WERI-Rb-1 (cell line): ENCODE results near the gene HBS1L.

ENCODE experiments used
- DNase-seq: peaks from one replicate; pipeline ENCODE4 v3.0.0-alpha.2; 2020
- H3K27ac ChIP-seq: fragments of 250-450 bp; sonication (Bioruptor Pico); 2 replicates; pipeline ENCODE4 v1.5.1; 2020; ENCODE audit warnings: mild to moderate bottlenecking, moderate library complexity
- H3K27me3 ChIP-seq: fragments of 250-450 bp; sonication (Bioruptor Pico); 2 replicates; pipeline ENCODE4 v1.5.1; 2021; ENCODE audit warnings: mild to moderate bottlenecking, low read depth, moderate library complexity; ENCODE audit not compliant: insufficient read depth, severe bottlenecking
- H3K36me3 ChIP-seq: fragments of 250-450 bp; sonication (Bioruptor Pico); 2 replicates; pipeline ENCODE4 v1.5.1; 2020; ENCODE audit warnings: mild to moderate bottlenecking, moderate library complexity
- H3K4me3 ChIP-seq: 2 replicates; pipeline ENCODE4 v1.5.1; 2011; ENCODE audit warnings: low read depth, mild to moderate bottlenecking, control low read depth, low read length
- H3K9me3 ChIP-seq: fragments of 250-450 bp; sonication (Bioruptor Pico); 2 replicates; pipeline ENCODE4 v1.5.1; 2021; ENCODE audit warnings: mild to moderate bottlenecking, moderate library complexity; ENCODE audit not compliant: severe bottlenecking
- TF ChIP-seq, protein P1 (sequence below): IDR thresholded peaks from 2 replicates; pipeline ENCODE4 v1.5.1; 2011; ENCODE audit warnings: low read depth, mild to moderate bottlenecking, control low read depth, inconsistent platforms, low read length

HBS1L gene

DNA sequence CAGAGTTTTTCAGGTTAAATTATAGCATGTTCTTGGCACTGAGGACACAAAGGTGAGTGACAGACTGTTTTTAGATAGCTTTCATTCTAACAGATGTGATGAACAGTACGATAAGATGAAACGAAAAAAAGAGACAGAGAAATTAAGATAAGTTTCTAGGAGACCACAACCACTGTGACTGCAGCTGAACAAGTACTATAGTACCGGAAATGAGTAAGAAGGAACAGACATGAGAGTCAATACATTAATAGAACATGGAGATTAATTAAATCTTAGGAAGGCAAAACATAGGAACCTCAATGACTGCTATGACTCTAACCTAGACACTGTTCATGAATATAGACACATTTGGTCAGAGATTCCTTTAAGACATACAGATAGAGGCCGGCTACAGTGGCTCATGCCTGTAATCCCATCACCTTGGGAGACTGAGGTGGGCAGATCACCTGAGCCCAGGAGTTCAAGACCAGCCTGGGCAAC, 40.2 kb downstream of the HBS1L start:
- Histone ChIP-seq H3K9me3 (no peaks in the 10 kb centered on the region), H3K27me3 (no peaks in the 10 kb centered on the region), H3K27ac (no peak overlapping the region), H3K4me3 (no peak overlapping the region), H3K36me3 (no peaks in the 10 kb centered on the region; the same call in none of the 2 replicates)
- DNase-seq: no peak
- TF ChIP-seq, protein P1, sequence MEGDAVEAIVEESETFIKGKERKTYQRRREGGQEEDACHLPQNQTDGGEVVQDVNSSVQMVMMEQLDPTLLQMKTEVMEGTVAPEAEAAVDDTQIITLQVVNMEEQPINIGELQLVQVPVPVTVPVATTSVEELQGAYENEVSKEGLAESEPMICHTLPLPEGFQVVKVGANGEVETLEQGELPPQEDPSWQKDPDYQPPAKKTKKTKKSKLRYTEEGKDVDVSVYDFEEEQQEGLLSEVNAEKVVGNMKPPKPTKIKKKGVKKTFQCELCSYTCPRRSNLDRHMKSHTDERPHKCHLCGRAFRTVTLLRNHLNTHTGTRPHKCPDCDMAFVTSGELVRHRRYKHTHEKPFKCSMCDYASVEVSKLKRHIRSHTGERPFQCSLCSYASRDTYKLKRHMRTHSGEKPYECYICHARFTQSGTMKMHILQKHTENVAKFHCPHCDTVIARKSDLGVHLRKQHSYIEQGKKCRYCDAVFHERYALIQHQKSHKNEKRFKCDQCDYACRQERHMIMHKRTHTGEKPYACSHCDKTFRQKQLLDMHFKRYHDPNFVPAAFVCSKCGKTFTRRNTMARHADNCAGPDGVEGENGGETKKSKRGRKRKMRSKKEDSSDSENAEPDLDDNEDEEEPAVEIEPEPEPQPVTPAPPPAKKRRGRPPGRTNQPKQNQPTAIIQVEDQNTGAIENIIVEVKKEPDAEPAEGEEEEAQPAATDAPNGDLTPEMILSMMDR: no peak

DNA sequence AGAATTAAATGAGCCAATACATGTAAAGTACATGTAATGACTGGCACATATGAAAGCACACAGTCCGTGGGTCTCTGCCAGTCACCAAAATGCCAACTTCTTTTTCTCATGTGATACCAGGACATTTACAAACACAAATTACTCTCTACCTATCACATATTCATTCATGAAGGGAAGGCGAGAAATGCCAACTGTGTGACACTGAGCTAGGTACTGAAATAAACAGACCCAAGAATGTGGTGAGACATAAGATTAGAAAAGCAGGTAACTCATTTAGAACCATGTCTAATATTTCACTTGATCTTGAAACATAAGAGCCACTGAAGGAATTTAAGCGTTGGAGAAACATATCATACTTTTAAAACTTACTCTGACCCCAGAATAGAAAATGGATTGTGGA, 41.4 kb downstream of the HBS1L start:
- no peak for DNase-seq
- TF ChIP-seq, protein P1: no peak
- no peaks in the 10 kb centered on the region; the same call in none of the 2 replicates for H3K36me3 ChIP-seq
- no peak overlapping the region for H3K4me3 ChIP-seq
- no peak overlapping the region for H3K27ac ChIP-seq
- H3K27me3 ChIP-seq: no peaks in the 10 kb centered on the region
- H3K9me3 ChIP-seq: no peaks in the 10 kb centered on the region

DNA sequence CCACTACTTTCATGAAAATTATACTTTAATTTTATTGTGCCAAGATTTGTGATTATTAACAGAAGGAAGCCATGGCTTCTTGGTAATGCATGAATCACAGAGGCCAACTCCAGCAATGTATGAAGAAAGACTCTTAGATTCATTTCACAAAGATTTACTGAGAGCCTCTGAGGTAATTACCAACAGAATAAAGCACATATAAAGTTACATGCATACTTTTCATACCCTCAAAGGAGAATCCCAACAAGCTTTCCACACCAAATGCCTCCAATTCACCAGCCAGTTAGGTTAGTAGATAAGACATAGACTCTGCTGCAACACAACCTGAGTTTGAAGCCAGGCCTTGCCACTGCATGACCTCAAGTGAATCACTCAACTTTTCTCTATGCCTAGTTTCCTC, 41.9 kb downstream of the HBS1L start:
- Histone ChIP-seq H3K27me3 (no peaks in the 10 kb centered on the region), H3K9me3 (no peaks in the 10 kb centered on the region), H3K4me3 (no peak overlapping the region), H3K36me3 (no peaks in the 10 kb centered on the region; the same call in none of the 2 replicates), H3K27ac (no peak overlapping the region)
- TF ChIP-seq, protein P1: no peak
- no peak for DNase-seq

DNA sequence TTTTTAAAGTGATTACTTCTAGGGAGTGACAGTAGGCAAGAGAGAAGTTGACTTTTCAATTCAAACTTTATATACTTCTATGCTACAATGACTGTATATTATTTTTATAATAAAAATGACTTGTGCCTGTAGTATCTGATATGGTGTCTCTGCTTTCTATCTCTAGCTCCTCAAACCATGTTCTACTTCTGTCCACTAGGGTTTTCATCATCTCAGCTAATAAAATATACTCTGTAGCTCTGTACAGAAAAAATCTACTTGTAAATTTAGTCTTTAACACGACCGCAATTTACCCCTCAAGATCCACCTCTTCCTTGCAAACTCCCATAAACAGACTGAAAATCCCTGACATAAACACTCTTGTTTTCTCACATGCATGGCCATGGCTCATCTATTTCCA, 42.3 kb downstream of the HBS1L start:
- Histone ChIP-seq H3K27me3 (no peaks in the 10 kb centered on the region), H3K9me3 (no peaks in the 10 kb centered on the region), H3K4me3 (no peak overlapping the region), H3K36me3 (no peaks in the 10 kb centered on the region; the same call in none of the 2 replicates), H3K27ac (no peak overlapping the region)
- DNase-seq: no peak
- TF ChIP-seq, protein P1: no peak

DNA sequence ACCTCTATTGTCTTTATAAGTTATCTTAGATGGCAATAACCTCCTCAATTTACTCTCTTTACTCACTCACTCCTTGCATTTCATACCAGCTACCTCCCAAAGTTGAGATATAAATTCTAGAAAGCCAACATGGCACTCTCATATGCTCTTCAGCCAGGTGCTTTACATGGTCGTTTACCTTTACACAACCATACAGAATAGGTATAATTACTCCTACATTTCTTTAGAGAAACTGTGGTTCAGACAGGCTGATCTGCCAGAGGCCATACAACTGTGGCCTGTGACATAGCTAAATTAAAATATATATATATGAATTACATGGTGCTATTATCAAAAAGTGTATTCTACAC, 45.7 kb downstream of the HBS1L start:
- Histone ChIP-seq H3K4me3 (no peak overlapping the region), H3K9me3 (no peaks in the 10 kb centered on the region), H3K27ac (no peak overlapping the region), H3K27me3 (no peaks in the 10 kb centered on the region), H3K36me3 (no peaks in the 10 kb centered on the region; the same call in none of the 2 replicates)
- no peak for DNase-seq
- TF ChIP-seq, protein P1: no peak
